GM12874 (cell line): Measurements from ENCODE around the gene CCL5.

Experiments used
- TF ChIP-seq, protein P1 (sequence below): IDR thresholded peaks from 2 replicates; pipeline ENCODE4 v1.5.1; 2011; ENCODE audit warnings: low read depth, mild to moderate bottlenecking, control low read depth, low read length, moderate library complexity; ENCODE audit not compliant: insufficient read depth

CCL5 gene

DNA sequence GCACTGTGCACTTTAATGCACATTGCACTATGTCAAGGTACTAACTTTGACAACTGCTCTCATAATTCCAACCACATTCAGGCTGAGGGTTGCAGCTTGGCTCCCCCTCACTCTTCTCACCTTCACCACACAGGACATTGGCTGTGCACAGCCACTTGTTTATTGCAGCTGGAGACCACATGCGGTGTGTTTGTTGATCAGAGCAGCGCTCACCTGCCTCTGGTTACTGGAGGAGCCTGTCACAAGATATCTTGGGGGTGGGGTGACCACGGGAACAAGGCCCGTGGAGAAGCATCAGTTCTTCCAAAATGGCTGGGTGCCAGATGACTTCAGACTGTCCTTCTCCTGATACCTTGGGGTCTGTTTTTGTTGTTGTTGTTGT, 10.6 kb upstream of the CCL5 start:
- TF ChIP-seq, protein P1, sequence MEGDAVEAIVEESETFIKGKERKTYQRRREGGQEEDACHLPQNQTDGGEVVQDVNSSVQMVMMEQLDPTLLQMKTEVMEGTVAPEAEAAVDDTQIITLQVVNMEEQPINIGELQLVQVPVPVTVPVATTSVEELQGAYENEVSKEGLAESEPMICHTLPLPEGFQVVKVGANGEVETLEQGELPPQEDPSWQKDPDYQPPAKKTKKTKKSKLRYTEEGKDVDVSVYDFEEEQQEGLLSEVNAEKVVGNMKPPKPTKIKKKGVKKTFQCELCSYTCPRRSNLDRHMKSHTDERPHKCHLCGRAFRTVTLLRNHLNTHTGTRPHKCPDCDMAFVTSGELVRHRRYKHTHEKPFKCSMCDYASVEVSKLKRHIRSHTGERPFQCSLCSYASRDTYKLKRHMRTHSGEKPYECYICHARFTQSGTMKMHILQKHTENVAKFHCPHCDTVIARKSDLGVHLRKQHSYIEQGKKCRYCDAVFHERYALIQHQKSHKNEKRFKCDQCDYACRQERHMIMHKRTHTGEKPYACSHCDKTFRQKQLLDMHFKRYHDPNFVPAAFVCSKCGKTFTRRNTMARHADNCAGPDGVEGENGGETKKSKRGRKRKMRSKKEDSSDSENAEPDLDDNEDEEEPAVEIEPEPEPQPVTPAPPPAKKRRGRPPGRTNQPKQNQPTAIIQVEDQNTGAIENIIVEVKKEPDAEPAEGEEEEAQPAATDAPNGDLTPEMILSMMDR, result no peak

DNA sequence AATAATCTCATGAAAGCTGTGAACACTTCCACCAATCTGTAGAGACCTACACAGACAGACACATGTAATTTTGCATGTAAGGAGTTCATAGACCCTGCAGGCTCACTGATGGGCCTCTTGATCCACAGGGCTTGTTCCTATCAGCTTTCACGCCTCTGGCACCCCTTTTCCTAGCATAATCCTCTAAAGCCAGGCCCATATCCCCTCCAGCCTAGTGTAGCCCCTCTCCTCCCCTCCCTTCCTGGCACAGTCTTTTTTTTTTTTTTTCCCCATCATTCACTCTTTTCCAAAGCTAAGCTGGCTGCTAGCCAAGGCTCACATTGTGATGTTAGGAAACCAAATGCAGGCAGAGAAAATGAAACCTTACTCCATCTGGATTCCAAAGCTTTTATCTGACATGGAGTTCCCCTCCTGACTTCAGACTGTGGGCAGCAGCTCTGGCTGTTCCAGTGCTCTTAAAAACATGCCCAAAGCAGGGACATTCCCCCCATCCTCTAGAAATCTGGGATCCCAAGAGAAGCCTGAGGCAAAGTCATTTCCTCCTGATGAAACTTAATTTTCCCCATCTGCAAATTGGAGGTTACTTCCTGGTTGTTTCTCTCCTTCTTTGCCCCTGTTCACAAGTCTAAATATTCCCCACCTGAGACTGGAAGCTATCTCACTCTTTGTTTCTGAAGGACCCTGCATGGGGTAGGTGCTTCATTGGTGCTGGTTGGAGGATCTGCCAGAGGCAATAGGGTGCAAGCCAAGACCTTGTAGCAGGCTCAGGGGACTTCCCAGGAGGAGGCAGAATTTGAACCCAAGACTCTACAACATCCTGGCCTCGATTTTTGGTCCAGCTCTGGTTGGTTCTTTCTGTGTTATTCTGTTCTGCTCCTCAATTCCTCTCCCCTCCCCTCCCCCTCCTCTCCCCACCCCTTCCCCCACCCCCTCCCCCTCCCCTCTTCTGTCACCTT, 9.9 kb upstream of the CCL5 start:
- TF ChIP-seq, protein P1, result no peak

DNA sequence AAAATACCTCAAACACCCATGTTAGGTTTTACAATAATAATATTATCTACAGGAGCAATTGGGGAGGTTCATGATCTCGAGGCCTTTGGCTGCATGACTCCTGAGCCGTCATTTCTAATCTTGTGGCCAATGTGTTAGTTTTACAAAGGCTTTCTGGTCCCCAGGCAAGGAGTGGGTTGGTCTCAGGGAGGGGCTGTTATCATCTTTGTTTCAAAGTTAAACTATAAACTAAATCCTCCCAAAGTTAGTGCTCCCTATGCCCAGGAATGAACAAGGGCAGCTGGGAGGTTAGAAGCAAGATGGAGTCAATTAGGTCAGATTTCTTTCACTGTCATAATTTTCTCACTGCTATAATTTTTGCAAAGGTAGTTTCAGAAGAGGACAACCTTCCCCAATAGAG, 9.1 kb upstream of the CCL5 start:
- TF ChIP-seq, protein P1, result no peak

DNA sequence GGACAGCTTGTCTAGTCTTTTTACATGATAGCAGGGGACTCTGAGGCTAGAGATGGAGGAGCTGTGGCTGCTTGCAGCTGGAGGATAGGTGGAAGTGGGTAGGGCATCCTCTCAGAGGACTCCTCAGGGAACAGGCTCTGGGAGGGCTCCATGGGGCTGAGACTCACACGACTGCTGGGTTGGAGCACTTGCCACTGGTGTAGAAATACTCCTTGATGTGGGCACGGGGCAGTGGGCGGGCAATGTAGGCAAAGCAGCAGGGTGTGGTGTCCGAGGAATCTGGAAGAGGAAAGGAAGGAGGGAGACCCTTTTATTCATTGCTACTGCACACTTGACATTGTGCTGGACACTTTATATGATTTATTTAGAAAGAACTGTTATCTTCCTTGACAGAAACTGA, 1.8 kb downstream of the CCL5 start:
- TF ChIP-seq, protein P1, result no peak

DNA sequence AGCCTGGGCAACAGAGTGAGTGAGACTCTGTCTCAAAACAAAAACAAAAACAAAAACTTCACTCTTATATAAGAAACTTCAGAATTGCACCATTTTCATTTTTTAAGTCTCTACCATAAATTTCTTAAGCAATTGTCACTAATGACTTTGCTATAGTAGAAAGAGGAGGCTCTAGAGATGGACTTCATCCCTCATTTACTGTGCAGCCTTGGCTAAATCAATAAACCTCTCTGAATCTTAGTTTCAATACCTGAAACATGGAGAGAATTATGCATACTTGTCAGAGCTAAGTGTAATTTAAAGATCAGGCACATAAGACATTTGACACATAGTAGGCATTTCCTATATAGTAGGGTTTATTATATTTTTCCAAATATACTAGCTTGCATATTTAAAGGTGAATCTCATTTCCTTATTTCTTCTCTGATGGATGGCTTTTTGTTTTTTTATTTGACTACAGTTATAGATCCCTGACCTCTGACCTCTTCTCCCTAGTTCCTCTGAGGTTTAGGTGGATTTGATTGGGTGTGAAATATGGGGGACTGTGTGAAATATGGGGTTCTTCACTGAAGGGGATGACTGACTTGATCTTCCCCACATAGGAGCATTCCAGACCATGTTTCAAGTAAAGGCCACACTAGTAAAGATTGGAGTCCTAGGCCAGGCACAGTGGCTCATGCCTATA, 2.7 kb downstream of the CCL5 start:
- TF ChIP-seq, protein P1, result no peak

DNA sequence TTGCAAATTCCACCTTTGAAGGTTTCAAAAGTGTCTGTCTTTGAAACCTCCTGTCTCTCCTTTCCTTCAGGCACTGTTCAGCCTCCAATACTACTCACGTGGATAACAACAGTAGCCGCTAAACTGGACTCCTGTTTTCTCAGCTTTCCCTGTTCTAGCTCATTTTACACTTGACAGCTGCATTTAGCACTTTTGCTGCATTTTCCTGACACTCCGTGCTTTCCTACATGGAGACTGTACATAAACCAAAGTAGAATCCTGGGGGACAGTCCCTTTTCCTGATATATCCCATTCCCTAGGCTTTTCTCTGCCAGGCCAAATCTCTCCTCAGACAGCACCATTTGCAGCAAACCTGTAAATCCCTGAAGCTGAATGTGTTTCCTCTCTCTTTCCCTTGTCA, 3.6 kb downstream of the CCL5 start:
- TF ChIP-seq, protein P1, result no peak

DNA sequence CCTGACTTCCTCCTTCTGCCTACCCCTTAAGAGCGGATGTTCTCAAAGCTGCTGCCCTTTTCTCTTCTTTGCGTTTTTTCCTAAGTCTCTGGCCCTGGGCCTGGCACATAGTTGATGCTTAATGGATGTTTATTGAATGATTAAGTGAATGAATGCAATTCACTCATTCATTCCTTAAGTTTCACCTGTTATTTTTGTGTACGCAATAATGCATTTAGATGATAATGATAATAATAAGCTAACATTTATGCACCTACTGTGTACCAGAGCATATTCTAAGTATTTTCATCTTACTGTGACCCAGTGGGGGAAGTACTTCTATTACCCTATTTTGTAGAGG, 4.4 kb downstream of the CCL5 start:
- TF ChIP-seq, protein P1, result no peak
